Panc1 (cell line): ENCODE data around the gene ZNF691. TPM values are rescaled to one million over a fixed set of nuclear protein-coding genes. Genes with fewer than 3 reads are reported as not detected.

Experiments used
- ATAC-seq: fragments of 200-7000 bp; cut with Tn5 transposase; 2 replicates; pipeline ENCODE4 v1.9.1; 2020; ENCODE audit warnings: mild to moderate bottlenecking, moderate library complexity
- BruUV-seq: library from RNA; stranded (reverse); fragments of 400-500 nt; replicated peaks from 2 replicates; lab custom pipeline; 2021; lab: Mats Ljungman, UMichigan
- CTCF ChIA-PET: fragments of 300-600 bp; sonication (Branson Sonifier 250); formaldehyde crosslinking; loops from one replicate; lab custom pipeline; 2022; ENCODE audit warnings: antibody characterized with exemption; lab: Charles Lee
- POLR2A ChIA-PET: fragments of 300-600 bp; sonication (Branson Sonifier 250); formaldehyde crosslinking; loops from one replicate; lab custom pipeline; 2022; ENCODE audit warnings: antibody characterized with exemption; lab: Charles Lee
- DNase-seq: peaks from one replicate; pipeline ENCODE4 v3.0.0-alpha.2; 2010; ENCODE audit warnings: low read depth, low spot score
- H3K27ac ChIP-seq: 2 replicates; pipeline ENCODE4 v1.5.1; 2011; ENCODE audit warnings: mild to moderate bottlenecking, low read length, inconsistent platforms
- H3K27me3 ChIP-seq: fragments of 200-500 bp; sonication (Bioruptor generic); 2 replicates; pipeline ENCODE4 v1.6.0; 2014; ENCODE audit warnings: low read length, inconsistent platforms; ENCODE audit not compliant: control insufficient read depth, insufficient read depth
- H3K36me3 ChIP-seq: fragments of 200-500 bp; sonication (Bioruptor generic); 2 replicates; pipeline ENCODE4 v1.5.1; 2014; ENCODE audit warnings: inconsistent platforms, mild to moderate bottlenecking, low read length, moderate library complexity; ENCODE audit not compliant: control insufficient read depth, insufficient read depth
- H3K4me1 ChIP-seq: 2 replicates; pipeline ENCODE4 v1.5.1; 2011; ENCODE audit warnings: inconsistent platforms, mild to moderate bottlenecking, low read length, moderate library complexity; ENCODE audit not compliant: control insufficient read depth, insufficient read depth
- H3K4me3 ChIP-seq, 2 experiments: 2 replicates each; pipeline ENCODE4 v1.5.1; 2011 to 2012; ENCODE audit warnings: low read depth in 2 of 2, low read length in 2 of 2, mild to moderate bottlenecking in 2 of 2, inconsistent platforms in 1 of 2, moderate library complexity in 1 of 2
- H3K9me3 ChIP-seq: fragments of 200-500 bp; sonication (Bioruptor generic); 2 replicates; pipeline ENCODE4 v1.5.1; 2014; ENCODE audit warnings: low read depth, mild to moderate bottlenecking, inconsistent platforms, low read length, moderate library complexity; ENCODE audit not compliant: control insufficient read depth, insufficient read depth
- CTCF ChIP-seq: fragments of 450-650 bp; IDR thresholded peaks from 2 replicates; pipeline ENCODE4 v1.5.1; 2017; ENCODE audit warnings: mild to moderate bottlenecking
- POLR2AphosphoS5 ChIP-seq: IDR thresholded peaks from 2 replicates; pipeline ENCODE4 v1.6.1; 2012; ENCODE audit warnings: mild to moderate bottlenecking, low read depth, low read length, moderate library complexity
- REST ChIP-seq, 2 experiments: IDR thresholded peaks; 2 replicates each; pipeline ENCODE4 v1.6.1; 2011 to 2012; ENCODE audit warnings: low read depth in 2 of 2, control low read depth in 1 of 2, low read length in 1 of 2, mild to moderate bottlenecking in 1 of 2, moderate library complexity in 1 of 2; ENCODE audit not compliant: insufficient read depth in 1 of 2
- SIN3A ChIP-seq: IDR thresholded peaks from 2 replicates; pipeline ENCODE4 v1.6.1; 2012; ENCODE audit warnings: low read depth, mild to moderate bottlenecking, low read length, moderate library complexity, borderline replicate concordance; ENCODE audit not compliant: insufficient read depth
- TCF7L2 ChIP-seq: IDR thresholded peaks from 2 replicates; pipeline ENCODE4 v1.6.1; 2011; ENCODE audit warnings: mild to moderate bottlenecking, low read depth, low read length, inconsistent platforms
- in situ Hi-C: cut with HindIII; loops from 2 replicates; pipeline ENCODE4 v1.10.0; 2016; ENCODE audit warnings: low sequenced_read_pairs, low pct_unique_long_range_greater_than_20kb
- intact Hi-C: fragments of 100-400 bp; cut with micrococcal nuclease; formaldehyde crosslinking; loops from one replicate; pipeline ENCODE4 v1.10.0; 2022; ENCODE audit not compliant: unreplicated experiment
- total RNA-seq: library from RNA; stranded (reverse); gene quantifications from one replicate; pipeline ENCODE4 v1.2.1, GENCODE V29; 2021; ENCODE audit not compliant: unreplicated experiment

ZNF691 gene
- total RNA-seq, 1 experiment from 2014 or later: 9.9 TPM

- POLR2A ChIA-PET: no interaction called here
- in situ Hi-C loops (no loop called here), intact Hi-C loops (no loop called here)
- H3K27ac ChIP-seq: no peak overlapping the region
- ATAC-seq: no peak
- no peak for TF ChIP-seq SIN3A
- CTCF ChIA-PET: interaction anchor here (0.8 kb wide), 1 partner anchor 115 kb away, joined by 3 read pairs; no protein-coding TSS in a partner anchor
- peaks cover 2% of the 10 kb centered on the region; the same call in 1 of the 2 replicates for H3K27me3 ChIP-seq
- H3K36me3 ChIP-seq: no peaks in the 10 kb centered on the region
- H3K9me3 ChIP-seq: no peaks in the 10 kb centered on the region
- no peak overlapping the region for H3K4me3 ChIP-seq
- H3K4me1 ChIP-seq: no peaks in the 10 kb centered on the region
- BruUV-seq: no TSS peak
- DNase-seq: no peak
Observed at GRCh38 chr1:42797979-42798378, 48.4 kb upstream of the ZNF691 start.

GRCh38 chr1:42801832-42802473 lies 44.5 kb upstream of the ZNF691 start:
- Histone ChIP-seq H3K27ac (no peak overlapping the region), H3K9me3 (no peaks in the 10 kb centered on the region), H3K4me1 (no peaks in the 10 kb centered on the region), H3K4me3 (no peak overlapping the region), H3K36me3 (no peaks in the 10 kb centered on the region), H3K27me3 (peaks cover 2% of the 10 kb centered on the region; the same call in 1 of the 2 replicates)
- DNase-seq: no peak
- intact Hi-C loops: no loop called here
- in situ Hi-C loops: no loop called here
- no TSS peak for BruUV-seq
- ATAC-seq: no peak
- ChIA-PET CTCF (no interaction called here), POLR2A (no interaction called here)
- no peak for TF ChIP-seq REST (IDR thresholded peaks at IDR 0.05; ENCODE audit: insufficient read depth in 1 of 2, low read depth in 2 of 2, low read length in 1 of 2)
- no peak for TF ChIP-seq SIN3A
- TF ChIP-seq CTCF: no peak
- TF ChIP-seq TCF7L2: no peak

- Histone ChIP-seq H3K36me3 (no peaks in the 10 kb centered on the region), H3K4me1 (no peaks in the 10 kb centered on the region), H3K27ac (no peak overlapping the region), H3K27me3 (no peaks in the 10 kb centered on the region), H3K9me3 (no peaks in the 10 kb centered on the region), H3K4me3 (no peak overlapping the region)
- intact Hi-C loops (no loop called here), in situ Hi-C loops (no loop called here)
- ChIA-PET POLR2A (no interaction called here), CTCF (no interaction called here)
- ATAC-seq (no peak), DNase-seq (no peak)
- no peak for TF ChIP-seq TCF7L2
- no peak for TF ChIP-seq REST (IDR thresholded peaks at IDR 0.05; ENCODE audit: insufficient read depth in 1 of 2, low read depth in 2 of 2, low read length in 1 of 2)
- TF ChIP-seq CTCF: no peak
- TF ChIP-seq SIN3A: no peak
- no peak for TF ChIP-seq POLR2AphosphoS5
- BruUV-seq: no TSS peak
Observed at GRCh38 chr1:42806171-42806570, 40.2 kb upstream of the ZNF691 start.
